H1 (cell line): ENCODE data around the gene CIBAR2. TPM values are rescaled to one million over a fixed set of nuclear protein-coding genes. Genes with fewer than 3 reads are reported as not detected.

Experiments used
- CTCF ChIA-PET: fragments of 300-600 bp; sonication (Branson Sonifier 250); formaldehyde crosslinking; loops from one replicate; lab custom pipeline; 2021; ENCODE audit not compliant: partially characterized antibody; lab: Charles Lee
- POLR2A ChIA-PET: fragments of 300-600 bp; sonication (Branson Sonifier 250); formaldehyde crosslinking; loops from one replicate; lab custom pipeline; 2021; ENCODE audit warnings: inconsistent platforms; ENCODE audit not compliant: partially characterized antibody; lab: Charles Lee
- DNase-seq, 2 experiments: peaks; one replicate each; pipeline versions ENCODE4 v3.0.0 to v3.0.0-alpha.2; 2010 to 2022; ENCODE audit warnings: low spot score in 2 of 2, low read depth in 1 of 2, mixed read lengths in 1 of 2
- FAIRE-seq: peaks from 2 replicates; lab custom pipeline; 2011; peaks lifted over from hg19 to GRCh38; lab: Jason Lieb, UNC
- H2AFZ ChIP-seq: 2 replicates; pipeline ENCODE4 v1.8.1; 2012; ENCODE audit warnings: low read length, inconsistent platforms
- H2AK5ac ChIP-seq: 2 replicates; pipeline ENCODE4 v1.6.1; 2013; ENCODE audit warnings: low read depth, low read length
- H2BK120ac ChIP-seq: replicated peaks from 2 replicates; pipeline ENCODE3; 2013; ENCODE audit warnings: low read depth, low read length, inconsistent platforms
- H2BK12ac ChIP-seq: 2 replicates; pipeline ENCODE4 v1.6.1; 2013; ENCODE audit warnings: low read depth, low read length
- H2BK15ac ChIP-seq: 2 replicates; pipeline ENCODE4 v1.6.1; 2013; ENCODE audit warnings: low read length
- H2BK20ac ChIP-seq: 2 replicates; pipeline ENCODE4 v1.6.1; 2013; ENCODE audit warnings: low read length
- H2BK5ac ChIP-seq: 2 replicates; pipeline ENCODE4 v1.6.1; 2013; ENCODE audit warnings: low read depth, low read length
- H3K14ac ChIP-seq: 2 replicates; pipeline ENCODE4 v1.6.1; 2013; ENCODE audit warnings: inconsistent platforms; ENCODE audit not compliant: insufficient read length
- H3K18ac ChIP-seq: 2 replicates; pipeline ENCODE4 v1.6.1; 2013; ENCODE audit warnings: low read length; ENCODE audit errors: extremely low read depth
- H3K23ac ChIP-seq: 2 replicates; pipeline ENCODE4 v1.6.1; 2013; ENCODE audit warnings: inconsistent platforms; ENCODE audit not compliant: insufficient read length
- H3K23me2 ChIP-seq: 2 replicates; pipeline ENCODE4 v1.6.1; 2013; ENCODE audit warnings: low read depth, low read length
- H3K27ac ChIP-seq: 2 replicates; pipeline ENCODE4 v1.6.1; 2011; ENCODE audit warnings: low read depth, low read length, inconsistent platforms
- H3K27me3 ChIP-seq, 4 experiments: replicated peaks in 1 of 4; 1 replicate in 1 of 4; 2 replicates in 3 of 4; pipeline versions ENCODE4 v1.6.1 to v1.8.1; 2011 to 2013; ENCODE audit warnings: low read length in 3 of 4, mild to moderate bottlenecking in 3 of 4, inconsistent platforms in 2 of 4, mixed read lengths in 2 of 4, moderate library complexity in 1 of 4; ENCODE audit not compliant: control insufficient read depth in 3 of 4, insufficient read depth in 3 of 4; ENCODE audit errors: extremely low read depth in 1 of 4
- H3K36me3 ChIP-seq, 4 experiments: 2 replicates each; pipeline versions ENCODE4 v1.6.1 to v1.8.1; 2011 to 2013; ENCODE audit warnings: mild to moderate bottlenecking in 4 of 4, low read length in 3 of 4, moderate library complexity in 2 of 4, control low read depth in 1 of 4, inconsistent platforms in 1 of 4; ENCODE audit not compliant: insufficient read depth in 4 of 4, control insufficient read depth in 2 of 4
- H3K4ac ChIP-seq: replicated peaks from 2 replicates; pipeline ENCODE3; 2013; ENCODE audit warnings: low read length, low read depth, mixed read lengths, inconsistent platforms; ENCODE audit not compliant: insufficient read length
- H3K4me1 ChIP-seq, 4 experiments: replicated peaks in 1 of 4; 1 replicate in 1 of 4; 2 replicates in 3 of 4; pipeline versions ENCODE4 v1.6.1 to v1.8.1; 2011 to 2013; ENCODE audit warnings: low read length in 3 of 4, inconsistent platforms in 2 of 4, mixed read lengths in 1 of 4; ENCODE audit not compliant: insufficient read depth in 4 of 4, control insufficient read depth in 3 of 4
- H3K4me2 ChIP-seq, 2 experiments: 2 replicates each; pipeline versions ENCODE4 v1.6.1 to v1.8.1; 2011 to 2013; ENCODE audit warnings: low read depth in 2 of 2, low read length in 2 of 2, control low read depth in 1 of 2, inconsistent platforms in 1 of 2, mild to moderate bottlenecking in 1 of 2; ENCODE audit not compliant: insufficient read depth in 1 of 2
- H3K4me3 ChIP-seq, 4 experiments: fragments of 200-600, 300-600 bp in 1 of 4; sonication (generic), shearing (Covaris generic), sonication (Bioruptor Twin) in 1 of 4; 2 replicates each; pipeline versions ENCODE4 v1.5.1 to v1.8.1; 2011 to 2016; ENCODE audit warnings: low read length in 4 of 4, low read depth in 3 of 4, control low read depth in 2 of 4, inconsistent platforms in 2 of 4, mild to moderate bottlenecking in 2 of 4, mixed read lengths in 1 of 4, moderate library complexity in 1 of 4; ENCODE audit not compliant: insufficient read depth in 2 of 4; ENCODE audit errors: extremely low read depth in 1 of 4
- H3K56ac ChIP-seq: replicated peaks from 2 replicates; pipeline ENCODE3; 2013; ENCODE audit warnings: low read depth, mild to moderate bottlenecking, mixed read lengths, low read length, inconsistent platforms; ENCODE audit not compliant: insufficient read length
- H3K79me1 ChIP-seq: 2 replicates; pipeline ENCODE4 v1.6.1; 2013; ENCODE audit warnings: low read depth, low read length, control low read depth
- H3K79me2 ChIP-seq, 2 experiments: 2 replicates each; pipeline versions ENCODE4 v1.6.1 to v1.8.1; 2012 to 2013; ENCODE audit warnings: low read length in 2 of 2, mild to moderate bottlenecking in 2 of 2, inconsistent platforms in 1 of 2; ENCODE audit not compliant: insufficient read depth in 2 of 2, control insufficient read depth in 1 of 2
- H3K9ac ChIP-seq, 4 experiments: replicated peaks in 1 of 4; 1 replicate in 1 of 4; 2 replicates in 3 of 4; pipeline versions ENCODE4 v1.6.1 to v1.8.1; 2011 to 2013; ENCODE audit warnings: low read depth in 3 of 4, low read length in 3 of 4, control low read depth in 2 of 4, mild to moderate bottlenecking in 2 of 4, moderate library complexity in 2 of 4, inconsistent platforms in 1 of 4; ENCODE audit errors: extremely low read depth in 1 of 4
- H3K9me3 ChIP-seq, 2 experiments: 2 replicates each; pipeline versions ENCODE4 v1.6.1 to v1.8.1; 2012 to 2013; ENCODE audit warnings: mild to moderate bottlenecking in 2 of 2, moderate library complexity in 2 of 2, control low read depth in 1 of 2, inconsistent platforms in 1 of 2, low read depth in 1 of 2, low read length in 1 of 2, mixed read lengths in 1 of 2; ENCODE audit not compliant: insufficient read depth in 2 of 2
- H4K20me1 ChIP-seq, 2 experiments: replicated peaks in 1 of 2; 2 replicates each; pipeline versions ENCODE3 to v1.8.1; 2011 to 2013; ENCODE audit warnings: inconsistent platforms in 2 of 2, low read length in 2 of 2, mild to moderate bottlenecking in 1 of 2; ENCODE audit not compliant: insufficient read depth in 2 of 2, control insufficient read depth in 1 of 2
- H4K5ac ChIP-seq: 2 replicates; pipeline ENCODE4 v1.6.1; 2013; ENCODE audit warnings: low read length, low read depth, mixed read lengths, inconsistent platforms; ENCODE audit not compliant: insufficient read length
- H4K8ac ChIP-seq: 2 replicates; pipeline ENCODE4 v1.8.0; 2013; ENCODE audit warnings: mild to moderate bottlenecking, moderate library complexity, low read length, inconsistent platforms; ENCODE audit not compliant: insufficient read depth; ENCODE audit errors: extremely low read depth
- H4K91ac ChIP-seq: replicated peaks from 2 replicates; pipeline ENCODE3; 2013; ENCODE audit warnings: low read length, mixed read lengths, inconsistent platforms; ENCODE audit not compliant: insufficient read length
- MAX ChIP-seq: IDR thresholded peaks from 2 replicates; pipeline ENCODE4 v1.6.1; 2012; ENCODE audit warnings: inconsistent platforms
- POLR2AphosphoS5 ChIP-seq: IDR thresholded peaks from 2 replicates; pipeline ENCODE4 v1.6.1; 2011; ENCODE audit warnings: low read depth, low read length
- WGBS, 2 experiments: shearing (Covaris generic) in 1 of 2; methylation state at CpG; one replicate each; pipeline versions ENCODE4 v1.1.6 to v1.1.7; 2013 to 2015; ENCODE audit warnings: low lambda C conversion rate in 2 of 2, mixed read lengths in 2 of 2, inconsistent platforms in 1 of 2, low coverage in 1 of 2, missing lambda C conversion rate in 1 of 2; ENCODE audit not compliant: insufficient replicate concordance in 2 of 2, insufficient coverage in 1 of 2, insufficient read length in 1 of 2; ENCODE audit errors: extremely low coverage in 1 of 2, missing lambda C conversion rate in 1 of 2; 5-methylcytosine and 5-hydroxymethylcytosine counted together
- polyA plus RNA-seq, 7 experiments: library from polyadenylated mRNA; depleted of rRNA in 3 of 7; stranded (reverse) in 5 of 7; unstranded in 2 of 7; fragments of >200 nt in 5 of 7; fragments of 200-250 nt in 2 of 7; gene quantifications; 1 replicate in 5 of 7; 2 replicates in 1 of 7; 4 replicates in 1 of 7; pipeline versions ENCODE4 v1.2.1 to v1.2.3, GENCODE V29; 2011 to 2013; ENCODE audit warnings: missing spikeins in 2 of 7, mixed read lengths in 2 of 7
- total RNA-seq: library from RNA; stranded (reverse); fragmentation: NEBNext Ultra II Directional; extraction: Animal tissue kit (Norgen Biotek cat#: 25700); gene quantifications from 2 replicates; pipeline ENCODE4 v1.2.1, GENCODE V29; 2021

Gene CIBAR2
- total and polyA plus RNA-seq, 2 of the 8 experiments (the other 6 are each of a cell fraction or from before 2014, with no cell fraction given): 0.18 TPM; not detected in 1

DNA sequence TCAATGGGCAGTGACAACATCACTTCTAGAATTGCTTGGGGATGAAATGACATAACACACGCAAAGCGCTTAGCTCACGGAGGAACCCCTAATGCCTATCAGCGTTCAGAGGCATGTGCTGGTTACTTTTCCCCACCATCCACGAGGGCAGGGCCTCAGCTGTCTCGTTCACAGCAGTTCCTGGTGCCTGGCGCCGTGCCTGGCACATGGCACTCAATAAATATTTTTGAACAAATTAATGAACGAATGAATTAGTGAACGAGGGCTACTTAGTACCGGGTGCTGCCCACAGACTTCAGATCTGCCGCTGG lies 14.1 kb upstream of the CIBAR2 start:
- no peak for DNase-seq
- Histone ChIP-seq H2AFZ (no peak overlapping the region), H3K4me2 (peak overlapping the region in 1 of 2 experiments; percentile 60; a peak in 1 of 4 replicates), H3K79me2 (no peaks in the 10 kb centered on the region), H2BK5ac (peak overlapping the region; percentile 27; the same call in 1 of the 2 replicates), H3K9ac (no peak overlapping the region), H3K36me3 (no peaks in the 10 kb centered on the region), H3K9me3 (peaks cover 0 to 3% of the 10 kb centered on the region in 2 experiments; a peak in 2 of 4 replicates), H3K27me3 (no peaks in the 10 kb centered on the region; a peak in 1 of 7 replicates), H3K23me2 (no peaks in the 10 kb centered on the region), H3K27ac (no peak overlapping the region), H3K23ac (no peak overlapping the region), H2BK120ac (peak overlapping the region; percentile 8), H3K4me1 (peaks cover 4 to 29% (median 12%) of the 10 kb centered on the region in 4 experiments), H2BK12ac (peak overlapping the region; percentile 90; the same call in 1 of the 2 replicates), H3K4me3 (peak overlapping the region in 1 of 4 experiments; percentile 22; a peak in 2 of 8 replicates), H3K4ac (peak overlapping the region; percentile 28), H4K5ac (no peak overlapping the region), H4K20me1 (no peaks in the 10 kb centered on the region), H3K14ac (no peak overlapping the region), H3K79me1 (no peaks in the 10 kb centered on the region), H4K91ac (peak overlapping the region; percentile 18), H2AK5ac (peak overlapping the region; percentile 40; the same call in 1 of the 2 replicates), H2BK20ac (peak overlapping the region; percentile 3), H3K56ac (no peak overlapping the region), H3K18ac (peak overlapping the region; percentile 51), H2BK15ac (no peak overlapping the region), H4K8ac (no peak overlapping the region; the same call in 1 of the 2 replicates)
- ChIA-PET CTCF (interaction anchor here (0.6 to 5.6 kb wide), 13 partner anchors 9 to 293 kb away, joined by 3 to 31 read pairs (median 4); partner anchors contain the start of gene CIBAR2), POLR2A (interaction anchor here (0.8 to 1.6 kb wide), 4 partner anchors 9 to 202 kb away, joined by 3 read pairs; no protein-coding TSS in a partner anchor)
- no peak for FAIRE-seq
- WGBS, 2 experiments: 67% methylated on average over 12 of the region's 12 CpGs; no CpG with 5 or more reads in 1 of the 2 experiments
- TF ChIP-seq POLR2AphosphoS5 (no peak), MAX (peak; percentile 47)
